GM18507 (cell line): ENCODE results near the gene CDC123.

Experiments
- DNase-seq: peaks from one replicate; pipeline ENCODE4 v3.0.0; 2011; ENCODE audit warnings: low read depth; ENCODE audit not compliant: insufficient read length; ENCODE audit errors: extremely low spot score
- FAIRE-seq: peaks from 2 replicates; lab custom pipeline; 2011; peaks lifted over from hg19 to GRCh38; lab: Jason Lieb, UNC

The CDC123 gene

DNA sequence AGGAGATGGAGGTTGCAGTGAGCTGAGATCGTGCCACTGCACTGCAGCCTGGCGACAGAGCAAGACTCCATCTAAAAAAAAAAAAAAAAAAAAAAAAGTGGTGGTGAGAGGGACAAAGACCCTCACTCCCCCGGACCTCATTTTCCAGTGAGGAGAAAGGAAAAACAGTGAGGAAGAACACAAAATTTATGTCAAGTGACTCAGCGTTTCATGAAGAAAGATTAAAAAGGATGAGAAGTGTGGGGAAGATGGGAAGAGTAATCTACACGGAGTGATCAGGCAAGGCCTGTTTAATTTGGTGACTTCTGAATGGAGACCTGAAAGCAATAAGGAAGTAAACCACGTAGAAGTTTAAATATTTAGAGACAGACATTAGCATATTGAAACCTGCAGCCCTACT lies 7.3 kb upstream of the CDC123 start:
- FAIRE-seq (no peak), DNase-seq (no peak)

DNA sequence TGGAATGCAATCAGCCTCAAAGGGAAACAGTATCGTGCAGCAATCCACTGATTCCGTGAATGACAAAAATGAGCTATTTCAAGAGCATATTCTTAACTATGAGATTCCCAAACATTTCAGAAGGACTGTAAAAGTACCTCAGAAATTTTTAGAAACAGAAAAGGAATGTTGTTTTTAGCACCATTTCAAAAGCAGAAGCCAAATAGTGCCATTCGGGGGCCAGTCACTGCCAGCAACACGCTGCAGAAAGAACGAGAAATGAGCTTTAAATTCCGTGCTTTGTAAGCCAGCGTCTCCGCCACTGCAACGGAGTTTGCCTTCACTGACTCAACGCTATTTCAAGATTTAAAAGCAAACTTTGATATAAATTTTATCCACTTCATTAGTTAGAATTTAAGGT lies 6.6 kb upstream of the CDC123 start:
- FAIRE-seq (no peak), DNase-seq (no peak)

DNA sequence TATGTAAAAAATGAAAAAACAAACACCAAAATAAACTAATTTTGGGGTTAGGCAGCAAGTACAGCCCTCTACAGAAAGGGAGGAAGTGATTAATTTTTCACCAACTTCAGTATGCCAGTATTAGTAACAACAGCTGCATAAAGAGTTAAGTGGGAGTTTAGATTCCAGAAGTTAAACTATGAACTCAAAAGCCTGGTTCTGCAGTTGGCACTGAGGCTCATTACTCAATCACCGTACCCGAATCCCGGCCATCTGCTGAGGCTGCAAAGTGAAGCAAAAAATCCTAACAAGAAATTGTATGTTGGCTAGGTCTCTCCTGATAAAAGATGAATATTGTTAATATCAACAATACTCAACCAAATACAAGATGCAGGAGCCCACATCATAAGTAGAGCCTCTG lies 4.3 kb upstream of the CDC123 start:
- no peak for DNase-seq
- no peak for FAIRE-seq

DNA sequence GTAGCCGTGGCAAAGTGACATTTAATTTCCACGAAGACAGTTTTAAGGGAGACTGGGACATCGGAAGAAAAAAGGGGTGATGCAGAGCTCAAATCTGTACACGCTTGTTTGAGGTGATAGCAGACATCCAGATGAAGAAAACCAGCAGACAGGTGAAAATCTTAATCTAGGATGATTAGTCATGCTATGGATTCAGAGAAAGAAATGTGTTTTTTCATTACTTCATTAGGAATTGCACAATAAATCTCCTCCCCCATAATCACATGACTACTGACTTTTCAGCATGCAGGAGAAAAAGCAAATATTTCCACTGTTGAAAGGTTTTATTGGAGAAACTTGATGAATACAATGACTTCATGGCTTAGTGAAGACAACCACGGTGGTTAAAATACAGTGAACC lies 2.8 kb upstream of the CDC123 start:
- DNase-seq (no peak), FAIRE-seq (no peak)

DNA sequence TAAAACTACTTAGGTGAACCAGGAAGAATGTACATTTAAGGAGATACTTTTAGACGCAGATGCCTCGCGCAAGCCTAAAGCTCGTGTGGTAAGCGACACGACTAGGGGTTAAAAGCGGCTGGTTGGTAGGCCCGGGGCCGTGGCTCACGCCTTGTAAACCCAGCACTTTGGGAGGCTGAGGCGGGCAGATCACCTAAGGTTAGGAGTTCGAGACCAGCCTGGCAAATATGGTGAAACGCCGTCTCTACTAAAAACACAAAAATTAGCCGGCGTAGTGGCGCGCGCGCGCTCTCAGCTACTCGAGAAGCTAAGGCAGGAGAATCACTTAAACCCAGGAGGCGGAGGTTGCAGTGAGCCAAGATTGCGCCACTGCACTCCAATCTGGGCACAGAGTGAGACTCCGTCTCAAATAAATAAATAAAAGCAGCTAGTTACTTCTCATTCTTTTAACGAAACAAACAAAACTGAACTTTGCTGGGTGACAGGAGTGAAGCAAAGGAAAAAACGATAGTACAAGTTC lies 1.2 kb upstream of the CDC123 start:
- no peak for DNase-seq
- FAIRE-seq = no peak

DNA sequence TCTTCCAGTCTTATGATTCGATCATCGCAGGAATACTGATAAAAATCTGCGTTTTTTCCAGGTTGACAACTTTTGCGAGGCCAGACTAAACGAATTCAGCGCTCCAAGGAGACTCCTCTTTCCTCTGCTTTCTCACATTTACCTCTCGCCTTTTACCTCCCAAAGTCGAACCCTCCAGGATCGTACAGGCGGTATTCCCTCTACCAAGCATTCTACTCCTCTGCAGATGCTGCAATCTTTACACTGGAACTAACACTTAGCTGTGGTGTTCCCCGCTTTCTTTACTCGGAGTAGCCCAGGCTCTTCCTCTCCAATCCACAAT lies 746 bp upstream of the CDC123 start:
- FAIRE-seq = no peak
- DNase-seq = no peak

DNA sequence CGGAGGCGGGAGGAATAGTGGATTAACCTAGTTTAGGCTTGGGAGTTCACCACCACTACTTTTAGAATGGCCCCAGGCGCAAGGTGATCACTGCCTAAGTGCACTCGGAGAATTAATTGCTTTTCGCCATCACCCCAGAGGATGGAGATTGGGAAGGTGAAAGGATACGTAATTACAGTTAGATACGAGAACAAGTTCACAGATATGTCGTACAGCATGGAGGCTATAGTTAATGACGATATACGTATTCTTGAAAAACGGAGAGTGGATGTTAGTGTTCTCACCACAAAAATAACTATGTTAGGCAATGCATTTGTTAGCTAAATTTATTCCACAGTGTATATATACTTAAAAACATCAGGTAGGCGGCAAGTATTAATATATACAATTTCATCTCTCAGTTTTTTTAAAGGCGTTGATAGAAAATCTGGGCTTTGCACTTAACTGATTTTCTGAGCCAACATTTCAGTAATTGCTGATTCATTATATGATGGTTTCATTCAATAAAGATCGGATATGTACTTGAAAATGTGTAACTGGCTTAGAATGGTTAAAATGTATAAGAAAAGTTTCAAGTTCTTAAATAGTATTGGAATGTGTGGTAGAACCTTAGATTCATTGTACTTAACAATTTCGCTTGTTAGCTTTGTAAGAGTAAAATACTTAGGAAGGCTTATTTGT lies 683 bp downstream of the CDC123 start:
- FAIRE-seq = no peak
- DNase-seq = no peak

DNA sequence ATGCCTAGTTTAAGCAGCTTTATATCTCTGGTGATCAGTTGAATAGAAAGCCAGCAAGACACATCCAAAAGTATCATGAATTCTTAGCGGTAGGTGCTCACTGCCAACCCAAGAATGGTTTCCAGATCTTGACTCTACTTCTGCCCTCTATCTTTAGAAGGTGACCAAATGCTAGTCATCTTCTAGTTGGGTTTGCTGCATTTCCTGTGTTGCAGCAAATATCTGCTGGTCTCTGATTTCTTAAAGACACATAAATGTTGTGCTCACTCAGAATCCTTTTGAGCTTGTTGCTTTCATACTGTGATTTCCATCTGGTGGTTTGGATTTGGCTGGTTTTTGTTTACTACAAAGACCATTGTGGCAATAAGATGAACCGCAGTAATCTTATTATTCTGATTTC lies 2.2 kb downstream of the CDC123 start:
- FAIRE-seq = no peak
- DNase-seq = no peak

DNA sequence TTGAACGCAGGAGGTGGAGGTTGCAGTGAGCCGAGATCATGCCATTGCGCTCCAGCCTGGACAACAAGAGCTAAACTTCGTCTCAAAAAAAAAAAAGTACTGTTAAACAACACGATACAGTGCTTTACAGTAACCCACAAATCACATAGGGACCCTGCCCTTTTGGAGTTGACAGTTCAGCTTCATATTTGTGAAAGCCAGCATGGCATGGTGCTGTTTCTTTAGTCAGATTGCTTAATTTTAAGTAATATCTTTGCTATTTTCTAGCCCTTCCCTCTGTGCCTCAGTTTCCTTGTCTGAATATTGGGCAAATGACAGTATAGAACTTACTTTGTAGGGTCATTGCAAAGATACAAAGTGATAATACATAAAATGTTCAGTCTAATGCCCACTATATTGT lies 4.9 kb downstream of the CDC123 start:
- DNase-seq (no peak), FAIRE-seq (no peak)

DNA sequence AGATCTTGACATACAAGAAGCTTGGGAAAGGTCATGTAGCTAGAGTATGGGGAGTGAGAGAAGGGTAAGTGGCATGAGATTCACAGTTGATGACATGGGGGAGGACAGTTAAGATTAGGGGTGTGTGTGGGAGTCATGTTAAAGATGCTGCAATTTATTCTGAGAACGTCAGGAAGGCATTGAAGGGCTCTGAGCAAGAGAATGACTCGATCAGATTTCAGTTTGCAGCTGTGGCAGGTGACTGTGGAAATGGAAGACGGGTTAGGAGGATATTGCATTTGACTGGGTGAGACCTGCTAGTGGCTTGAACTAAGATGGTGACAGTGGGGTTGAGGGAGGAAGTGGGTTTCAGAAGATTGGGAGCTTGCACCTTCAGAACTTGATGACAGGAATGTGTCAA lies 5.6 kb downstream of the CDC123 start:
- DNase-seq (no peak), FAIRE-seq (no peak)

DNA sequence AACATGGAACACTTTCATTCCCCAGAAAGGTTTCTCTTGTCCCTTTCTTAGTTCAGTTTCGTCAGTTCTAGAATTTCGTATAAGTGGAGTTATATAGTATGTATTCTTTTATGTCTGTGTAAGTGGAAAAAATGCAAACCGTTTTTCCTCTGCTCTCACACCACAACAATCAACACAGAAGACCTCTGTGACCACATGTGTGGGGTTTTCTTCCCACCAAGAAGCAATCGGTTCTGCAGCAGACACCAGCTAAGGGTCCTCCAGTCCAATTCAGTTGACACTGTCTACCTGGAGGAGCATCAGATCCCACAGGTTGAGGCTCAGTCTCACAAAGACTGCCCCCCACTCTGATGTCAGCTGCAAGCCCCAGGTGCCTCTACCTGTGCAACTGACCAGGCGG lies 6.2 kb downstream of the CDC123 start:
- FAIRE-seq = no peak

DNA sequence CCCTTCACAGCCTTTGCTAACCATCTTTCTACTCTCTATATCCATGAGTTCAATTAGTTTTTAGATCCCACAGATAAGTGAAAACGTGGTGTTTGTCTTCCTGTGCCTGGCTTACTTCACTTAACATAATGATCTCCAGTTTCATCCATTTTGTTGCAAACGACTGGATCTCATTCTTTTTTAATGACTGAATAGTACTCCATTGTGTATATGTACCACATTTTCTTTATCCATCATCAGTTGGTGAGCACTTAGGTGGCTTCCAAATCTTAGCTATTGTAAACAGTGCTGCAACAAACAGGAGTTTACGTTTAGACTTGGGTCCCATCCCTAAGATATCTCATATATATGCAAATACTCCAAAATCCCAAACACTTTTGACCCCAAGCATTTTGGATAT lies 9.1 kb downstream of the CDC123 start:
- FAIRE-seq (no peak), DNase-seq (no peak)

More for the DNA sequence above, 6.2 kb downstream of the CDC123 start:
- DNase-seq = no peak

DNA sequence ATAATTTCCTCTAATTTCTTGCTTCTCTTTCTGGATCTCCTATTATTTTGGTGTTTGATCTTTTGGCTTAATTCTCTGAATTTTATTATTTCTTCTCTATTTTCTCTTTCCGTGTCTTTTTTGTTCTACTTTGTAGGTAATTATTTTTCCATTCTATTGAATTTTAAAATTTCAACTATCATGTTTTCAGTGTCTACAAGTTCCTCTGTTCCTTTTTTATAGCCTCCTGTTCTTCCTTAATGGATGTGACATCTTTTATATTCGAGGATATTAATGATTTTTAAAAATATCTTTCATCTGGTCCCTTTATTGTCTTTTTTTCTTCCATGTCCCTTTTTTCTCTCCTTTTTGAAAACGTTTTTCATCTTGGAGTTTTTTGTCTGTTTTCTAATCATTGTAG lies 11.1 kb downstream of the CDC123 start:
- FAIRE-seq (no peak), DNase-seq (no peak)

DNA sequence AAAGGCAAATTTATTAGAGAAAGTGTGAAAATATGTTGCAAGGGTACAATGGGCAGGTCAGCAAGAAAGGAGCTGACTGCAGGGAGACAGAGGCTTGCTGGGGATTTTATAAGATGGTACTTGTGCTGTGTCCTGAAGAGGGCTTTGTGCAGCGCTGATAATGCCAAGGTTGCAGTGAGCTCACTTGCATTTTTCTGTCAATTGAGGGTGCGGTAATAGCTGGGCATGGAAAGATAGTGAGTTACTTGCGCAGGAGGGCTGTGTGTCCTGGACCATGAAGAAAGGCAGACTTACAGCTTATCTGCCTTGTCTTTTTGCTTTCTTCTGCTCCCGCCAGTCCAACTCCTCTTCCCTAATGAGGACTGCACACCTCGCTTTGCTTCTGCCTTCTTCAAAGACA lies 12.5 kb downstream of the CDC123 start:
- DNase-seq = no peak
- FAIRE-seq = no peak

DNA sequence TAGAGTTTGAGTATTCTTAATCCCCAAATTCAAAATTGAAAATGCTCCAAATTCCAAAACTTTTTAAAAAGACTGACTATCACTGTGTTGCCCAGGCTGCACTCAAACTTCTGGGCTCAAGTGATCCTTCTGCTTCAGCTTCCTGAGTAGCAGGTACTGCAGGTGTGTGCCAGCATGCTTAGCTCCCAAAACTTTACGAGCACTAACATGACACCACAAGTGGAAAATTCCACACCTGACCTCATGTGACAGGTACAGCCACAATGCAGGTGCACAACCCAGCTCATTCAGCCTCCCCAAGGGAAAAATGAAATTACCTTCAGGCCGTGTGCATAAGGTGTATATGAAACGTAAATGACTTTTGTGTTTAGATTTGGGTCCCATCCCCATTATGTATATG lies 16.5 kb downstream of the CDC123 start:
- FAIRE-seq (no peak), DNase-seq (no peak)

DNA sequence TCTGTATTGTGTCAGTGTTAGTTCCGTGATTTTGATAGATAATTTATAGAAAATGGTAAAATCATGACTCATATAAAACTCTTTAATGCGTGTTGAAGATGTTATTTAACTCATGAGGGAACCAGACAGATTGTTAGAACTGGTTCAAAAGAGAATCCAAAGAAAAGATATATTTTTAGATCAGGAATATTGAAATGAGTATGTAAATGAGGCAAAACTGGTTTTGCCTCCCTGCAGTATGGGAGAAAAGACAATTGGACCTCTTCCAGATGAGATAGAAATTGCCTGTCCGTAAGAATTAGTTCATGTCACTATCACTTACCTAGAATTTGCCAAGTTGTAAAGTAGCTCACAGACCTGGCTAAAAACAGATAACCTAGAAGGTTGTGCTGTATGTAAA lies 17.6 kb downstream of the CDC123 start:
- DNase-seq (no peak), FAIRE-seq (no peak)

DNA sequence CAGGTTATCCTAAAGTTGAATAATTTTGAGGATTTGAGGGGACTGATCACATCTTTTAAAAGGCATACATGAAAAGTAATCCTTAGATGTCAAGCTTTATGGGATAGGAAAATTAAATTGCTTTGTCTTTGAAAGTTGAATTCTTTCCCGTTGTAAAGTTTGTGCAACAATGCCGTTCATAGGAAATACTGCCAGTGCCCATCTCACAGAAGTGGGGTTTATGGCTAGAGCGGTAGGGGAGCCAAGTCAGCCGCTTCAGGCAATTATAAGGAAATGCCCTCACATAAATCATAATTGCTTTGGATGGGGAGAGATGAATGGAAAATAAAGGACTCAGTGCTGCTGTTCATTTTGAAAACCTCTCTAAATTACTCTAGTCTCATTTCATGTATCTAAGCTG lies 18.1 kb downstream of the CDC123 start:
- no peak for FAIRE-seq
- DNase-seq = no peak

DNA sequence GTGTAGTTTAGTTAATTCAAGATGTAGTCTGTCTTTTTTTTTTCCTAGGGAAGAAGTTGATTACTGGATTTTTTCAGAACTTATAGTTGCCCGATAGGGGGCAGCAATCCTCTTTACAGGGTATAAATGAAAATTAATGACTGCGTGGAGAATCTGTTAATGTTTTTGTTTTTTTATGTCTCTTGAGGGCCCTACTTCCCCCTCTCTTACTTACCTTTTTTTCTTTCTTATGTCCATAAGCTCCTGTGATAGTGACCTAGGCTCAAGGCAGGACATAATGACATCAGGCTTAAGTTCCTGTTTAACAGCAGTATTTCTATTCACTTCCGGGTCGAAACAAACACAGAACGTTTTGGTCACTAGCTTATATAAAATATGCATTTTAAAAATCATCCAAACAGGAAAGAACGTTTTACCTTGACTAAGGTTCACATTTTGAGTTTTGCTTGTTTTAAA lies 18.8 kb downstream of the CDC123 start:
- DNase-seq = no peak

DNA sequence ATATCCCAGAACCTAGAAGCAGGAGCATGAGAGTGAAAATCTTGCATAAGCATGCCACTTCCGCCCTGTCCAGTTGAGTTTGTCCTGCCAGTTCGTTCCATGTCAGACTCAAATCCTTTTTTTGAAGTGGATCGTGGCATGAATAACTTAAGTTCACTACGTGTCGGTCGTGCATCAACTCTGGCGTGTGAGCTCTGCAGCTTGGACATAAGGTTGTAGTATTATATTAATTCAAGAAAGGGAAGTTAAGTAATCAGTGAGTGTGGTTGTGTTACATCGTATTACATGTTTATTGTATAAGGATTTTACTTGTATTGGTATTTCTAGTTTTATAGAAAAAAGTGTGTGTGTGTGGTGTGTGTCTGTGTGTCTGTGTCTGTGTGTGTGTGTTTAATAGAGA lies 23.0 kb downstream of the CDC123 start:
- DNase-seq = no peak
- FAIRE-seq = no peak

More for the DNA sequence above, 18.8 kb downstream of the CDC123 start:
- FAIRE-seq = peak; percentile 35

DNA sequence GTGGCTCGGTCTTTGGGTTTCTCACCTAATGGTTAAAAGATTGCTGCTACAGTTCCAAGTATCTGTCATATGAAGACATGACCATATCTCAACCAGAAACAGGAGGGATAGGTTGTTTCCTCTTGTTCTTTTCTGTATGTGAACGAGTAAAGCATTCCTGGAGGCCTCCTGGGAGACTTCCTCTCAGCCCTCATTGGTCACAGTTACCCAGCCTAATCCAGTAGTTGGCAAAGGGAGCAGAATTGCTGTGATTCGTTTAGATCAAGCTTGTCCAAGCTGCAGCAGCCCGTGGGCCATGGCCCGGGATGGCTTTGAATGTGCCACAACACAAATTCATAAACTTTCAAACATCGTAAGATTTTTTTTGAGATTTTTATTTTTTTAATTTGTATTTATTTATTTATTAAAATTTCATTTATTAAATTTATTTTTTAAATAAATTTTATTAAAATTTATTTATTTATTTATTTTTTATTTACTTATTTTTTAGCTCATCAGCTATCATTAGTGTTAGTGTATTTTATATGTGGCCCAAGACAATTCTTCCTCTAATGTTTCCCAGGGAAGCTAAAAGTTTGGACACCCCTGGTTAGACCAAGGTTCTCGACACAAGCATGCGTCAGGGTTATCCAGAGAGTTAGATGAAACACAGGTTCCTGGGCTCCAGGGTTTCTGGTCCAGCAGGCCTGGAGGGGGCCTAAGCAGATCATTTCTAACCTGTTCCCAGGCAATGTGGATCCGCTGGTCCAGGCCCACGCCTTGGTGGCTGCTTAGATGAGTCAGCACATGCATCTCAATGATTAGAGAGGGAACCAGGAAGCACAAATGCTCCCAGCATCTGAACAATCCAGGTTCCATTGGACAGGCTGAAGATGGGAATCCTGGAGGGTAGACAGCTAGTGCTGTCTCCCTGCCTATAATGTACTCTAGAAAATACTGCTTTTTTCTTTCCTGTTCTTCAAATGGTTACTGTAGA lies 25.6 kb downstream of the CDC123 start:
- FAIRE-seq (no peak), DNase-seq (no peak)

DNA sequence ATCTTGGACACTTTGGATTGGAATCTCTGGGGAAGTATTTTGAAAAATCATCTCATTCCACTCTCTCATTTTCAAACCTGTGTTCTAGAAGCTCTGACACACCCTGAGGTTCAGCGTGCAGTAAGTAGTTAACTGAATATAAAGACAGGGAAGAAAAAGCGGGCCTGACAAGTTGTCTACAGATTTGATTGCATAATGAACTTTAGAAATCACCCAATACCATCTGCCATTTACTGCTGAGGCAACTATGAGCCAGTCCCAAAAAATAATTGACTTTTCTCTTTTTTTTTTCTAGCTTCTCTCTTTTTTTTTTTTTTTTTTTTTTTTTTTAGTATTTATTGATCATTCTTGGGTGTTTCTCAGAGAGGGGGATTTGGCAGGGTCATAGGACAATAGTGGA lies 29.5 kb downstream of the CDC123 start:
- DNase-seq (no peak), FAIRE-seq (no peak)
